Mesenteric fat pad (tissue), 1 donor: ENCODE results near the gene SMIM45.

Source experiments
- DNase-seq: peaks from one replicate; pipeline ENCODE4 v3.0.0-alpha.2; 2020; ENCODE audit warnings: low spot score
- donor health status: DM: yes; HTN: yes; CAD: no.

Gene SMIM45

GRCh38 chr22:41915786-41916493 lies 36.0 kb upstream of the SMIM45 start:
- DNase-seq = no peak

- DNase-seq = no peak
Observed at GRCh38 chr22:41916745-41917358, 35.1 kb upstream of the SMIM45 start.

- no peak for DNase-seq
Observed at GRCh38 chr22:41917375-41917902, 34.5 kb upstream of the SMIM45 start.

GRCh38 chr22:41917903-41918791 lies 33.8 kb upstream of the SMIM45 start:
- no peak for DNase-seq

- DNase-seq = no peak
Observed at GRCh38 chr22:41919357-41920224, 32.4 kb upstream of the SMIM45 start.

GRCh38 chr22:41920271-41920976 lies 31.5 kb upstream of the SMIM45 start:
- DNase-seq = no peak

- DNase-seq = no peak
Observed at GRCh38 chr22:41922328-41922727, 29.6 kb upstream of the SMIM45 start.

- no peak for DNase-seq
Observed at GRCh38 chr22:41922940-41923594, 28.9 kb upstream of the SMIM45 start.

- no peak for DNase-seq
Observed at GRCh38 chr22:41923595-41924276, 28.2 kb upstream of the SMIM45 start.

GRCh38 chr22:41925783-41926460 lies 26.0 kb upstream of the SMIM45 start:
- no peak for DNase-seq

GRCh38 chr22:41927813-41928212 lies 24.1 kb upstream of the SMIM45 start:
- DNase-seq = no peak

- DNase-seq = no peak
Observed at GRCh38 chr22:41928593-41929417, 23.1 kb upstream of the SMIM45 start.

- no peak for DNase-seq
Observed at GRCh38 chr22:41929418-41929810, 22.5 kb upstream of the SMIM45 start.

GRCh38 chr22:41931701-41932269 lies 20.2 kb upstream of the SMIM45 start:
- DNase-seq = no peak

- DNase-seq = no peak
Observed at GRCh38 chr22:41932353-41932752, 19.6 kb upstream of the SMIM45 start.

- DNase-seq = no peak
Observed at GRCh38 chr22:41933411-41934177, 18.4 kb upstream of the SMIM45 start.
